Endothelial cell of umbilical vein (primary cell): Measurements from ENCODE around the gene ABCG4. TPM values are rescaled to one million over a fixed set of nuclear protein-coding genes. Genes with fewer than 3 reads are reported as not detected.

Source experiments
- BruUV-seq: library from RNA; stranded (reverse); fragments of 400-500 nt; replicated peaks from 2 replicates; lab custom pipeline; 2021; lab: Mats Ljungman, UMichigan
- CTCF ChIA-PET: fragments of 300-600, 350-600 bp; sonication (Branson Sonifier 250); formaldehyde crosslinking; loops from one replicate; lab custom pipeline; 2021; ENCODE audit warnings: antibody characterized with exemption, inconsistent platforms; lab: Charles Lee
- POLR2A ChIA-PET: fragments of 300-600, 350-600 bp; sonication (Branson Sonifier 250); formaldehyde crosslinking; loops from one replicate; lab custom pipeline; 2021; ENCODE audit warnings: antibody characterized with exemption, inconsistent platforms; lab: Charles Lee
- DNase-seq: peaks from one replicate; pipeline ENCODE4 v3.0.0-alpha.2; 2011; ENCODE audit warnings: low read depth, low spot score
- FAIRE-seq: peaks from 2 replicates; lab custom pipeline; 2011; peaks lifted over from hg19 to GRCh38; lab: Jason Lieb, UNC
- H2AFZ ChIP-seq: 2 replicates; pipeline ENCODE4 v1.6.0; 2012; ENCODE audit warnings: low read depth, low read length, control low read depth, inconsistent platforms
- H3K27ac ChIP-seq: 2 replicates; pipeline ENCODE4 v1.5.1; 2011; ENCODE audit warnings: low read depth, mild to moderate bottlenecking, control low read depth, low read length, moderate library complexity; ENCODE audit not compliant: insufficient read depth
- H3K27me3 ChIP-seq, 2 experiments: 2 replicates each; pipeline versions ENCODE4 v1.6.0 to v1.6.1; 2011; ENCODE audit warnings: low read length in 2 of 2, mixed read lengths in 1 of 2; ENCODE audit not compliant: control insufficient read depth in 2 of 2, insufficient read depth in 2 of 2
- H3K36me3 ChIP-seq, 2 experiments: 2 replicates in 1 of 2; 3 replicates in 1 of 2; pipeline ENCODE4 v1.5.1; 2011; ENCODE audit warnings: low read length in 2 of 2, mild to moderate bottlenecking in 1 of 2, moderate library complexity in 1 of 2; ENCODE audit not compliant: control insufficient read depth in 2 of 2, insufficient read depth in 2 of 2; ENCODE audit errors: extremely low read depth in 1 of 2
- H3K4me1 ChIP-seq: 3 replicates; pipeline ENCODE4 v1.5.1; 2011; ENCODE audit warnings: mild to moderate bottlenecking, low read length; ENCODE audit not compliant: control insufficient read depth, insufficient read depth; ENCODE audit errors: extremely low read depth
- H3K4me2 ChIP-seq: 2 replicates; pipeline ENCODE4 v1.6.1; 2011; ENCODE audit warnings: low read length, control low read depth, mixed read lengths; ENCODE audit not compliant: insufficient read depth
- H3K4me3 ChIP-seq, 3 experiments: fragments of 200-600 bp in 1 of 3; sonication (generic), shearing (Covaris generic) in 1 of 3; replicated peaks in 1 of 3; 2 replicates each; pipeline ENCODE4 v1.5.1; 2011 to 2016; ENCODE audit warnings: control low read depth in 3 of 3, low read length in 3 of 3, mild to moderate bottlenecking in 2 of 3, inconsistent platforms in 1 of 3, low read depth in 1 of 3, moderate library complexity in 1 of 3; ENCODE audit not compliant: insufficient read depth in 1 of 3
- H3K79me2 ChIP-seq: 2 replicates; pipeline ENCODE4 v1.6.0; 2012; ENCODE audit warnings: low read length, inconsistent platforms; ENCODE audit not compliant: control insufficient read depth, insufficient read depth
- H3K9ac ChIP-seq: replicated peaks from 2 replicates; pipeline ENCODE3; 2011; ENCODE audit warnings: low read length, control low read depth; ENCODE audit not compliant: insufficient read depth; ENCODE audit errors: extremely low read depth
- H3K9me1 ChIP-seq: replicated peaks from 3 replicates; pipeline ENCODE4 v1.6.0; 2011; ENCODE audit warnings: mild to moderate bottlenecking, low read length; ENCODE audit not compliant: control insufficient read depth, insufficient read depth; ENCODE audit errors: extremely low read depth
- H3K9me3 ChIP-seq: replicated peaks from 2 replicates; pipeline ENCODE4 v1.5.1; 2012; ENCODE audit warnings: low read length, inconsistent platforms; ENCODE audit not compliant: control insufficient read depth, insufficient read depth
- H4K20me1 ChIP-seq: replicated peaks from 2 replicates; pipeline ENCODE3; 2011; ENCODE audit warnings: mild to moderate bottlenecking, low read length; ENCODE audit not compliant: control insufficient read depth, insufficient read depth; ENCODE audit errors: extremely low read depth
- CTCF ChIP-seq, 2 donors: IDR thresholded peaks; 1 replicate in 1 of 2; 2 replicates in 1 of 2; pipeline ENCODE4 v1.5.1; 2011; ENCODE audit warnings: low read length in 2 of 2, mild to moderate bottlenecking in 2 of 2, moderate library complexity in 2 of 2, control low read depth in 1 of 2, inconsistent platforms in 1 of 2, low read depth in 1 of 2; ENCODE audit not compliant: insufficient read depth in 1 of 2; ENCODE audit errors: extremely low read depth in 1 of 2
- EZH2 ChIP-seq: IDR thresholded peaks from 2 replicates; pipeline ENCODE4 v1.6.1; 2012; ENCODE audit warnings: borderline replicate concordance, low read depth, mild to moderate bottlenecking, moderate library complexity, low read length, inconsistent platforms; ENCODE audit not compliant: severe bottlenecking
- FOS ChIP-seq: IDR thresholded peaks from 2 replicates; pipeline ENCODE4 v1.6.1; 2011; ENCODE audit warnings: mild to moderate bottlenecking, low read length, moderate library complexity, borderline replicate concordance; ENCODE audit not compliant: insufficient read depth
- GATA2 ChIP-seq: IDR thresholded peaks from 2 replicates; pipeline ENCODE4 v1.7.0; 2011; ENCODE audit warnings: low read depth, mild to moderate bottlenecking, moderate library complexity, mixed read lengths, low read length; ENCODE audit not compliant: insufficient read length, insufficient read depth
- JUN ChIP-seq: IDR thresholded peaks from 2 replicates; pipeline ENCODE4 v1.6.1; 2011; ENCODE audit warnings: borderline replicate concordance, low read depth; ENCODE audit not compliant: insufficient read length, insufficient read depth
- MAX ChIP-seq: IDR thresholded peaks from 2 replicates; pipeline ENCODE4 v1.6.1; 2011; ENCODE audit not compliant: insufficient read depth, insufficient read length
- MYC ChIP-seq: IDR thresholded peaks from one replicate; pipeline ENCODE4 v1.6.1; 2011; ENCODE audit warnings: mild to moderate bottlenecking, low read depth, low read length
- POLR2A ChIP-seq: IDR thresholded peaks from 2 replicates; pipeline ENCODE4 v1.6.1; 2012; ENCODE audit warnings: low read depth, mild to moderate bottlenecking, control low read depth, low read length
- POLR2AphosphoS5 ChIP-seq: IDR thresholded peaks from 2 replicates; pipeline ENCODE4 v1.6.1; 2012; ENCODE audit warnings: low read depth, mild to moderate bottlenecking, control low read depth, low read length, moderate library complexity; ENCODE audit not compliant: insufficient read depth
- dilution Hi-C: fragments of 300-500 bp; cut with MboI; formaldehyde crosslinking; loops from one replicate; pipeline ENCODE4 v1.15.0; 2019; ENCODE audit warnings: low sequenced_read_pairs; ENCODE audit not compliant: extremely low pct_ligation_motif_present
- intact Hi-C: fragments of 100-400 bp; cut with micrococcal nuclease; formaldehyde crosslinking; loops from one replicate; pipeline ENCODE4 v1.10.0; 2022
- polyA plus RNA-seq, 4 experiments: library from polyadenylated mRNA; depleted of rRNA in 3 of 4; stranded (reverse) in 3 of 4; unstranded in 1 of 4; fragments of >200 nt; gene quantifications; 2 replicates each; pipeline versions ENCODE4 v1.2.1 to v1.2.3, GENCODE V29; 2011 to 2012; ENCODE audit warnings: missing spikeins in 1 of 4
- total RNA-seq: library from RNA; stranded (reverse); gene quantifications from 2 replicates; pipeline ENCODE4 v1.2.3, GENCODE V29; 2021

ABCG4 gene
- total and polyA plus RNA-seq, 2 donors (not counting 3 experiments of a cell fraction or from before 2014, with no cell fraction given) = 1.0 to 1.7 TPM

- dilution Hi-C loops (no loop called here), intact Hi-C loops (loop anchor here (10.0 kb wide), 1 partner anchor 313 kb away; no protein-coding TSS in a partner anchor)
- Histone ChIP-seq H3K9me1 (no peaks in the 10 kb centered on the region), H4K20me1 (no peaks in the 10 kb centered on the region), H3K4me2 (no peak overlapping the region), H3K9me3 (no peaks in the 10 kb centered on the region), H2AFZ (no peak overlapping the region), H3K27me3 (no peaks in the 10 kb centered on the region), H3K36me3 (no peaks in the 10 kb centered on the region), H3K9ac (no peak overlapping the region), H3K79me2 (no peaks in the 10 kb centered on the region), H3K4me3 (no peak overlapping the region), H3K4me1 (peaks cover 4% of the 10 kb centered on the region), H3K27ac (no peak overlapping the region)
- DNase-seq (no peak), FAIRE-seq (no peak)
- TF ChIP-seq JUN = no peak
- TF ChIP-seq MYC = no peak
- TF ChIP-seq EZH2 = no peak
- TF ChIP-seq POLR2AphosphoS5 = no peak
- no peak for TF ChIP-seq GATA2
- TF ChIP-seq POLR2A = no peak
- BruUV-seq = no TSS peak
- POLR2A ChIA-PET = interaction anchor here (0.6 to 0.7 kb wide), 2 partner anchors 17 to 189 kb away, joined by 3 read pairs; partner anchors contain the start of gene C1QTNF5
- CTCF ChIA-PET = interaction anchor here (0.7 to 1.7 kb wide), 7 partner anchors 8 to 40 kb away, joined by 3 to 6 read pairs (median 3); no protein-coding TSS in a partner anchor
These were observed 3.2 kb downstream of the ABCG4 start for GRCh38 chr11:119152043-119152442.

GRCh38 chr11:119152604-119153003 is 3.8 kb downstream of the ABCG4 start:
- H3K27ac ChIP-seq = no peak overlapping the region

More at GRCh38 chr11:119152604-119153003, 3.8 kb downstream of the ABCG4 start:
- no peaks in the 10 kb centered on the region for H3K9me1 ChIP-seq
- no peak overlapping the region for H3K4me2 ChIP-seq
- H3K27me3 ChIP-seq = no peaks in the 10 kb centered on the region
- POLR2A ChIA-PET = no interaction called here
- no peak overlapping the region for H3K4me3 ChIP-seq
- CTCF ChIA-PET = interaction anchor here (0.9 to 1.7 kb wide), 6 partner anchors 10 to 40 kb away, joined by 3 to 6 read pairs (median 4); partner anchors contain the start of gene NLRX1
- no peaks in the 10 kb centered on the region for H3K9me3 ChIP-seq
- H4K20me1 ChIP-seq = no peaks in the 10 kb centered on the region
- intact Hi-C loops = loop anchor here (10.0 kb wide), 1 partner anchor 312 kb away; no protein-coding TSS in a partner anchor
- H3K9ac ChIP-seq = no peak overlapping the region
- H3K79me2 ChIP-seq = no peaks in the 10 kb centered on the region
- H3K36me3 ChIP-seq = no peaks in the 10 kb centered on the region
- BruUV-seq = no TSS peak
- DNase-seq = no peak
- TF ChIP-seq MYC (no peak), GATA2 (no peak), MAX (no peak), FOS (no peak), POLR2AphosphoS5 (no peak), JUN (no peak), EZH2 (no peak), CTCF (IDR thresholded peaks at IDR 0.05; ENCODE audit: extremely low read depth in 1 of 2, insufficient read depth in 1 of 2, low read depth in 1 of 2, low read length in 2 of 2) (no peak), POLR2A (no peak)
- H3K4me1 ChIP-seq = peaks cover 4% of the 10 kb centered on the region
- dilution Hi-C loops = no loop called here
- no peak overlapping the region for H2AFZ ChIP-seq
- no peak for FAIRE-seq
